GM21825 (cell line): ENCODE data around the gene C1orf116.

ENCODE experiments used
- ATAC-seq: cut with Tn5 transposase; IDR thresholded peaks from one replicate; pipeline ENCODE4 v1.9.1; 2021; ENCODE audit warnings: mild to moderate bottlenecking, moderate library complexity; ENCODE audit not compliant: unreplicated experiment

C1orf116 gene

GRCh38 chr1:207035877-207036551, 3.5 kb upstream of the C1orf116 start:
- no peak for ATAC-seq

GRCh38 chr1:207034998-207035397, 2.4 kb upstream of the C1orf116 start:
- no peak for ATAC-seq

GRCh38 chr1:207034208-207034607, 1.7 kb upstream of the C1orf116 start:
- no peak for ATAC-seq

GRCh38 chr1:207033302-207033701, 746 bp upstream of the C1orf116 start:
- no peak for ATAC-seq

- no peak for ATAC-seq
Observed at GRCh38 chr1:207031632-207032264, 808 bp downstream of the C1orf116 start.

GRCh38 chr1:207031016-207031415, 1.5 kb downstream of the C1orf116 start:
- ATAC-seq = no peak

GRCh38 chr1:207030522-207031009, 2.0 kb downstream of the C1orf116 start:
- ATAC-seq = no peak

GRCh38 chr1:207029701-207030521, 2.6 kb downstream of the C1orf116 start:
- ATAC-seq = no peak

- ATAC-seq = no peak
Observed at GRCh38 chr1:207028884-207029650, 3.5 kb downstream of the C1orf116 start.

- no peak for ATAC-seq
Observed at GRCh38 chr1:207027921-207028320, 4.6 kb downstream of the C1orf116 start.

GRCh38 chr1:207027206-207027777, 5.3 kb downstream of the C1orf116 start:
- no peak for ATAC-seq

- ATAC-seq = no peak
Observed at GRCh38 chr1:207026104-207026534, 6.4 kb downstream of the C1orf116 start.

- no peak for ATAC-seq
Observed at GRCh38 chr1:207025146-207025880, 7.2 kb downstream of the C1orf116 start.

- ATAC-seq = no peak
Observed at GRCh38 chr1:207024202-207025145, 8.1 kb downstream of the C1orf116 start.

GRCh38 chr1:207022996-207023679, 9.4 kb downstream of the C1orf116 start:
- no peak for ATAC-seq

GRCh38 chr1:207021876-207022596, 10.5 kb downstream of the C1orf116 start:
- ATAC-seq = no peak

- no peak for ATAC-seq
Observed at GRCh38 chr1:207021139-207021861, 11.3 kb downstream of the C1orf116 start.
